ENCODE results near the gene ZACN.
"Not testable (repeated sequence)": the region's sequence is repeated elsewhere in the genome, so short reads cannot be mapped to it uniquely, and the experiment has no call there.

ZACN gene

GRCh38 chr17:76078860-76079534 is at the start of gene ZACN:
Gene ZACN, plus strand, starts transcription at chr17:76079182. Its CDS starts 83 bp downstream, at chr17:76079265.
- no peak for DNase-seq

DNA sequence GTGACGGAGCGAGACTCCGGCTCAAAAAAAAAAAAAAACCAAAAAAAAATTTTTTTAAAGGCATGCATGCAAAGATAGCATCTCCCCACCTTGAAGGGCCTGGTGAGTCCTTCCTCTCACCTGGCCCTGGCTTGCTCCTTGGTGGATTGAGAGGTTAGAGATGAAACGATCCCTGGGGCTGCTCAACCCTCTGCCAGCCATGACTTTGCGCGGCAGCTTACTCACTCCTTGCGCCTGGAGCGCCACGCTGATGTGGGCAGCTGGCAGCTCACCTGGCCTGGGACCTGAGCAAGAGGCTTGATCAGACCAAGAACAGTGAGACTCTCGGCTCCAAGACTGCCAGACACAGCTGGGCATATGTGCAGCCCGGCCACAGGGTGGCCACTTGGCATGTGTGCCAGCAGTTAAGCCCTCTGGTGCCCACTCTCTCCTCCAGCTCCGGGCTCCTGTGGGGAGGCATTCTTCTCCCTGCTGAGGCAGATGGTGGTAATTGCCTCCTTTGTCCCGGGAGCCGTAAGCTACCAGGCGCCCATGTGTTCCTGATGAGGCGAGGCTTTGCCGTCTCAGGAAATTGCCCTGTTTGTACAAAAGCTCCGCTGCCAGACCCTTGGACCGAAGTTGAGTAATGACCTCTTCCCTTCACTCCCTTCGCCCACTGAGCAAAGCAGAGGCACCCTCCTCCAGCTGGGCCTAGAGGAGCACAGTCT is 46.8 kb upstream of the ZACN start:
- no peak for DNase-seq

DNA sequence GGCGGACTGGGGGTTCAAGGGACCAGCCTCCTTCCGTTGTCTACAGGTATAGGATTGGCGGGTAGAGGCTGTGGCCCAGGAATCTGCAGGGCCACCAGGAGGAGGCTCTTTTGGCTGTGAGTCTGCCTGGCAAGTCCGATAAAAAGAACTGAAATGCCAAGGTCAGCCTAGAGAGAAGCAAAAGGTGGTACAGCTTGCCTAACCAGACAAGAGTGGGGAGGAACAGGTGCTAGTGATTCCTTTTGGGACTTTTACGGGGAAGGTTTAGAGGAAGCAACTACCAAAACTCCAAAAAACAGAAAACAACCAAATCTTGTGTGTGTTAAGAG is 46.2 kb upstream of the ZACN start:
- DNase-seq: no peak

- no peak for DNase-seq
Observed at GRCh38 chr17:76033139-76033538, 45.8 kb upstream of the ZACN start.

DNA sequence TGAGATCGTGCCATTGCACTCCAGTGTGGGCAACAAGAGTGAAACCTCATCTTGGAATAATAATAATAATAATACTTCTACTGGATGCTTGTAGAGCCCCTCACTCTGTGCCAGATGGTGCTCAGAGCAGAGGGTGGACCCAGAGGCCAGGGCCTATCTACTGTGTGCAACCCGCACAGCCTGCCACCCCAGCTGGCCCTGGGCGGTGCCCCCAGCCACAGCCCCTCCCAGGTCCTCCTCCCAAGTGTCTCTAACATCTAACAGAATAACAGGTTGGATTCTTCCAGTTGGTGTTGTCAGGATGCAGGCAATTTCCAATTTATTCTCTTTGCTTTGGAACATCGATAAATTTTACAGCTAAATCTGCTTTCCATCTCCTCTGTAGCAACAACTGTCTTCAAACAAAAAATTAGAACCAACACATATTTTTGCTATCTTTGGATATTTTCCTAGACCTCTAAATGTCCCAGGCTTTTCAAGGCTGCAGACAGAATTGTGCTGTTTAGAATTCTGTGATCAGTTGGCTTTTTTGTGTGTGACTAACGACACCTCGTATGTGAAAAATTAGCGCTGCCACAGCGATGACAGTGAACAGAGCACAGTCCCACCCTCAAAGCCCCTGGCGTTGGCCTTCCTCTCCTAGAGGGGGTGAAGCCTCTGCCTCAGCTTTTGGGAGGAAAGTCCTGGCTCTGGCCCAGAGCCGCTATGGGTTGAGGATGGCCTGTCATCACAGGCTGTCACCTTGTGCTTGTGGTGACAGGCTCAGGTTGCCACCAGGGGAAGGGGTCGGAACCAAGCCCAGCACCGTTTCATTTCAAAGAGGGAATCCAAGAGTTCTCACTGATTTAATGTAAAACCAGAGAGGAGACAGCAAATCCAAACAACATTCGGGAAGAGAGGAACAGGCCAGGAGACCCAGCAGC is 44.3 kb upstream of the ZACN start:
- DNase-seq: no peak

- no peak for DNase-seq
Observed at GRCh38 chr17:76036497-76037261, 42.3 kb upstream of the ZACN start.

DNA sequence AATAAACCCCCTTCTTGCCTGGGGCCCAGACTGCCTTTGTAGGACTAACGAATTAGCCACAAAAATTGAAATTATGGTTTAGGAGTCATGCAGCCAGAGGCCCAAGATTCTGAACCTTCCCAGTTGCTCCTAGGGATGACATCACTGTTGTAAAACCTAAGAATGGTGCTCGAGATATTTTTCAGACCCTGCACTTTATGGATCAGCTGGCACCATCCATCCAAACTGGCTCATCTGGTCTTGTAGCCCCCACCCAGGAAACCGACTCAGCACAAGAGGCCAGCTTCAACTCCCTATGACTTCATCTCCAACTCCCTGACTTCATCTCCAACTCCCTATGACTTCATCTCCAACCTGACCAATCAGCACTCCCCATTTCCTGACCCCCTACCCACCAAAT is 40.9 kb upstream of the ZACN start:
- DNase-seq: no peak

- DNase-seq: no peak
Observed at GRCh38 chr17:76039121-76039520, 39.9 kb upstream of the ZACN start.

DNA sequence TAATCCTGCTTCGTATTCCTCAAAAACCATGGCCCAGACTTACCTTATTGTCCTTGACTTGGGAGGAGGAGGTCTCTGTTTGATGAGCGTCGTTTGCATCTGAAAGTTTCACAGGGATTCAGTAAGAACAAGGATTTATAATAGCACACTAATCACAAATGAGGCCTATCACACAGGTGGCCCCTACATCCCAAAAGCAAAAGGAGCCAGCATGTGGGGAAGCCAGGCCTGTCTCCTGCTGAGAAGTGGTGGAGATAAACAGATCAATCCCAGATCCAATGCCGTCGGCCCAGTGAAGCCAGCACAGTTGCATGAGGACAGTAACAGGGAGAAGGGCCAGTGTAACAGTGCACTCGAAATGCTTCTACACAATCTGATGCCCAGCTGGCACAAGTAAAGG is 38.6 kb upstream of the ZACN start:
- no peak for DNase-seq

GRCh38 chr17:76042868-76043267 is 36.1 kb upstream of the ZACN start:
- DNase-seq: not testable (repeated sequence)

DNA sequence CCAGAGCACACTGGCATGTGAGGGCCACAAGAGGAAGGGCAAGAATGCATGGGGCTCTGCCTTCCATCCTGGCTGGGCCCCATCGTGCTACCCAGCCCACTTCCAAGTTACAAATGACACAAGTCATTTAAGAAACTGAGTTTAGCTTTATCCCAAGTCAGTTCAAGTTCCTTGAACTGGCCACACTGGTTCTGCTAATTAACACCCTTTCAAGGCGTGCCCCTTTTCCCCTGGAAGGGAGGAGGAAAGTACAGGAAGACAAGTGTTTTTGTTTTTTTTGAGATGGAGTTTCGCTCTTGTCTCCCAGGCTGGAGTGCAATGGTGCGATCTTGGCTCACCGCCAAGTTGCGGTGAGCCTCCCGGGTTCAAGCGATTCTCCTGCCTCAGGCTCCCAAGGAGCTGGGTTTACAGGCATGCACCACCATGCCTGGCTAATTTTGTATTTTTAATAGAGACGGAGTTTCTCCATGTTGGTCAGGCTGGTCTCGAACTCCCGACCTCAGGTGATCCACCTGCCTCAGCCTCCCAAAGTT is 34.4 kb upstream of the ZACN start:
- not testable (repeated sequence) for DNase-seq

- no peak for DNase-seq
Observed at GRCh38 chr17:76046064-76046463, 32.9 kb upstream of the ZACN start.

- DNase-seq: no peak
Observed at GRCh38 chr17:76048025-76048605, 30.9 kb upstream of the ZACN start.

DNA sequence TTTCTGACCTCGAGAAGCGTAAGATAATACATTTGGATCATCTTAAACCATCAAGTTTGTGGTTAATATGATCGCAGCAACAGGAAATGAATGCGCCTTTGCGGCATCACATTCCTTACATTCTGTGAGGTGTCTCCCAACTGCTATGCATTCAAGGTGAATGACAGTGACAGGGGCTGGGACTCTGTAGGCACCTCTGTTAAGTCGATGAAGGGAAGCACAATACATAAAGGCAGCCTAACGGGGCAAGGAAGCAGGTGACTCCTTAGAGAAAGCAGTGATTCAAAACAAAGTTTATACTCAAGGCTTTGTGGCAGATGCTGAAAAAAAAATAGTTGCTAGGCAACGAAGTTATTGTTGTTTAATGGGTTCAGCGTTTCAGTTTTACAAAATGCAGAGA is 30.3 kb upstream of the ZACN start:
- no peak for DNase-seq

DNA sequence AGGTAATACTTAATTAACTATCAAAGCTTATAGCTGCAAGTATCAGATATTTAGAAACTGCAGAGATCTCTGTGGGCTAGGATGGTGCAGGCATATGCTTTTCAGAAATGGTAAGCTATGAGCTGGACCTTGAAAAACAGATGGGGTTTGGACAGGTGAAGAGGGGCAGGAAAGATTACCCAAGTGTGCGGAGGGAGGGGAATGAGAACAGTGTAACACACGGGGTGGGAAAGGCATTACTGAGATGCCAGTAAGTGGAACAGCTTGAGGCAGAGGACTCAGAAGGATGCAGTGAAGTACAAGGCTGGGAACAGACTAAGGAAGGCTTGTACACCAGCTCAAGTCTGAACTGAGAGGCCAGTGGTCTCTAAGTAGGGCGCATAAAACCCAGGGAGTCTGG is 29.7 kb upstream of the ZACN start:
- no peak for DNase-seq

DNA sequence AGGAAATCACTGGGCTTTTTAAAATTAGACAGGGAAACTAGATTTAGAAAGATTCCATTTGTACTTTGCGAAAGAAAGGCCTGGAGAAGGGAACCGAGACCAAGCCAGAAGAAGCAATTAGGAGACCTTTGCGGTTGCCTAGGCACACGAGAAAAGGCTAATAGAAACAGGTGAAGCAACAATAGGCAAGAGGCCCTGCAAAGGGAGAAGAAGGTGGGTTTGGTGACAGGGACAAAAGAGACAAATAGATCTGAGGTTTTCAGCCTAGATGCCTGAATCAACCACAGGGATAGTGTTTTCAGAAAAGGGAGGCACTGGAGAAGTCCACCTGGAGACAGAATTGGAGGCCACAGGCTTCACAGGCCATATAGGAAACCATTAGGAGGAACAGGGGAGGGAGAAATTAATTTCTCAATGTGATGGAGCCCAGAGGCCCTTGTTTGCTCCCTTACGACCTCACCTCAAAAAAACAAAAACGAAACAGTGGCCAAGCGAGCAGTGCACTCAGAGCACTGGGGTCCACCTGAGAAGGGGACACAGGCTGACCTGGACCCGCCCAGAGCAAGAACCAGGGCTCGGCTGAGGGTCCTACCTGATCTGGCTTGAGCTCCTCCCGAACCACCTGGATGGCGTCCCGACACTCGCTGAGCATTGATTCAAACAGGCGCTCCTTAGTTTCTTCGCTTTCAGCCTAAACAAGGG is 29.0 kb upstream of the ZACN start:
- no peak for DNase-seq

GRCh38 chr17:76050538-76051467 is 28.2 kb upstream of the ZACN start:
- no peak for DNase-seq

DNA sequence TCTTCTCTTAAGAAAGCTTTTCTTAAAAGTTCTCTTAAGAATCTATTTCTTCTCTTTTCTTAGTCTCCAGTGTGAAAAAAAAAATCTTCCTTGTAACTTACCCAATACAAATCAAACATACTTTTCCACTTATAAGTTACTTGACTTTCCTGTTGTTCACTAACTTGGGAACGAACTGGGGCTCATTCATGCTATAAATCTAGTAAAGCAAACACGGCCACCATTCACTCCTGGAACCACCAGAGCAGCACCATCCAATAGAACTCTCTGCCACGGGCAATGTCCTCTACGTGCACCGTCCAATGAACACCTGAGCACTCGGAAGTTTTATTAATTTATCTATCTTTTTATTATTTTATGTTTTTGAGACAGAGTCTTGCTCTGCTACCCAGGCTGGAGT is 27.4 kb upstream of the ZACN start:
- no peak for DNase-seq

DNA sequence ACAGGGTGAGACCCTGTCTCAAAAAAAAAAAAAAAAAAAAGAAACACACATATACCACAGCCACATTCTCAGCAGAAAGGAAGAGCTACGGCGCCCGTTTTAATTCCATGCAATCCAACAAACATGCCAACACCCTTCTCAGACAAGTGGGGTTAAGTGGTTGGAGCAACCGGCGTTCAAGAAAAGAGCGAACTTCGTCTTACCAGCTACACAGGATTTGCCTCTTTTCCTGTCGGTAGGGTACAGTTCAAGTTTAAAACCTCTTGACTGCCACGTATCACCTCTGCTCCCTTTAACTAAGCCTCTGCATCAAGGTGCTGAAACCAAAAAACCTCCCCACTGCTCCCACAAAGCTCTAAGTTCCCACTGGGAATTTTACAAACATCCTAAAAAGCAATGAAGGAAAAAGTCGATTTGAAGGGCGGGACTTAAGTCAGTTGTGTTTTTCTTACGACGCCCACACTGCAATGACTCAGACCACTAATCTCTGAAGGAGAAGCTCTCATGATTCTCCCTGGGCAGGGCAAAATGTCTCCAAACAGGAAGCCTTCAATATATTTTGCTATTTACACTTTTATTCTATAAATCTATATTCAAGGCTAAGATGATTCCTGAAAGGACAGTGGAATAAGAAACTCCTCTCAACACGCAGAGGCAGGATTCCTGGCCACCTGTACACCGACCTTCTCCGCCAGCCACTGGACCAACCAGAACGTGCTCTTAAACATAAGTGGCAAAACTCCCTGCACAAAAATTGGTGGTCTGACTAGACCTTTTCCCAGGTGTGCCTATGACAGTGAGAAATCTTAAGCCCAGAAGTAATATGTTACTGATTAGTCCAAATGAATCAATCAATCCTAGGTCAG is 25.5 kb upstream of the ZACN start:
- no peak for DNase-seq

- no peak for DNase-seq
Observed at GRCh38 chr17:76054112-76054476, 24.9 kb upstream of the ZACN start.
